DND-41 (cell line): Measurements from ENCODE around the gene INO80.

Source experiments
- CTCF ChIP-seq: IDR thresholded peaks from 2 replicates; pipeline ENCODE4 v1.5.1; 2012; ENCODE audit warnings: borderline replicate concordance, low read length, moderate library complexity, mild to moderate bottlenecking; ENCODE audit not compliant: poor library complexity, severe bottlenecking; ENCODE audit errors: extremely low read depth
- EZH2 ChIP-seq: IDR thresholded peaks from 3 replicates; pipeline ENCODE4 v1.6.1; 2012; ENCODE audit warnings: borderline replicate concordance, low read depth, mild to moderate bottlenecking, moderate library complexity, low read length, inconsistent platforms; ENCODE audit not compliant: severe bottlenecking

GRCh38 chr15:40943764-40944365, 172.2 kb downstream of the INO80 start:
- TF ChIP-seq EZH2: no peak
- no peak for TF ChIP-seq CTCF
